Panc1 (cell line): ENCODE measurements around the gene NCOR2. TPM values are rescaled to one million over a fixed set of nuclear protein-coding genes. Genes with fewer than 3 reads are reported as not detected.

Experiments used
- ATAC-seq: fragments of 200-7000 bp; cut with Tn5 transposase; 2 replicates; pipeline ENCODE4 v1.9.1; 2020; ENCODE audit warnings: mild to moderate bottlenecking, moderate library complexity
- BruUV-seq: library from RNA; stranded (reverse); fragments of 400-500 nt; replicated peaks from 2 replicates; lab custom pipeline; 2021; lab: Mats Ljungman, UMichigan
- CTCF ChIA-PET: fragments of 300-600 bp; sonication (Branson Sonifier 250); formaldehyde crosslinking; loops from one replicate; lab custom pipeline; 2022; ENCODE audit warnings: antibody characterized with exemption; lab: Charles Lee
- POLR2A ChIA-PET: fragments of 300-600 bp; sonication (Branson Sonifier 250); formaldehyde crosslinking; loops from one replicate; lab custom pipeline; 2022; ENCODE audit warnings: antibody characterized with exemption; lab: Charles Lee
- DNase-seq: peaks from one replicate; pipeline ENCODE4 v3.0.0-alpha.2; 2010; ENCODE audit warnings: low read depth, low spot score
- H3K27ac ChIP-seq: 2 replicates; pipeline ENCODE4 v1.5.1; 2011; ENCODE audit warnings: mild to moderate bottlenecking, low read length, inconsistent platforms
- H3K27me3 ChIP-seq: fragments of 200-500 bp; sonication (Bioruptor generic); 2 replicates; pipeline ENCODE4 v1.6.0; 2014; ENCODE audit warnings: low read length, inconsistent platforms; ENCODE audit not compliant: control insufficient read depth, insufficient read depth
- H3K36me3 ChIP-seq: fragments of 200-500 bp; sonication (Bioruptor generic); 2 replicates; pipeline ENCODE4 v1.5.1; 2014; ENCODE audit warnings: inconsistent platforms, mild to moderate bottlenecking, low read length, moderate library complexity; ENCODE audit not compliant: control insufficient read depth, insufficient read depth
- H3K4me1 ChIP-seq: 2 replicates; pipeline ENCODE4 v1.5.1; 2011; ENCODE audit warnings: inconsistent platforms, mild to moderate bottlenecking, low read length, moderate library complexity; ENCODE audit not compliant: control insufficient read depth, insufficient read depth
- H3K4me3 ChIP-seq, 2 experiments: 2 replicates each; pipeline ENCODE4 v1.5.1; 2011 to 2012; ENCODE audit warnings: low read depth in 2 of 2, low read length in 2 of 2, mild to moderate bottlenecking in 2 of 2, inconsistent platforms in 1 of 2, moderate library complexity in 1 of 2
- H3K9me3 ChIP-seq: fragments of 200-500 bp; sonication (Bioruptor generic); 2 replicates; pipeline ENCODE4 v1.5.1; 2014; ENCODE audit warnings: low read depth, mild to moderate bottlenecking, inconsistent platforms, low read length, moderate library complexity; ENCODE audit not compliant: control insufficient read depth, insufficient read depth
- POLR2AphosphoS5 ChIP-seq: IDR thresholded peaks from 2 replicates; pipeline ENCODE4 v1.6.1; 2012; ENCODE audit warnings: mild to moderate bottlenecking, low read depth, low read length, moderate library complexity
- SIN3A ChIP-seq: IDR thresholded peaks from 2 replicates; pipeline ENCODE4 v1.6.1; 2012; ENCODE audit warnings: low read depth, mild to moderate bottlenecking, low read length, moderate library complexity, borderline replicate concordance; ENCODE audit not compliant: insufficient read depth
- TCF7L2 ChIP-seq: IDR thresholded peaks from 2 replicates; pipeline ENCODE4 v1.6.1; 2011; ENCODE audit warnings: mild to moderate bottlenecking, low read depth, low read length, inconsistent platforms
- in situ Hi-C: cut with HindIII; loops from 2 replicates; pipeline ENCODE4 v1.10.0; 2016; ENCODE audit warnings: low sequenced_read_pairs, low pct_unique_long_range_greater_than_20kb
- intact Hi-C: fragments of 100-400 bp; cut with micrococcal nuclease; formaldehyde crosslinking; loops from one replicate; pipeline ENCODE4 v1.10.0; 2022; ENCODE audit not compliant: unreplicated experiment
- total RNA-seq: library from RNA; stranded (reverse); gene quantifications from one replicate; pipeline ENCODE4 v1.2.1, GENCODE V29; 2021; ENCODE audit not compliant: unreplicated experiment
- TF ChIP-seq, protein P1 (sequence below), 2 experiments: IDR thresholded peaks; 2 replicates each; pipeline ENCODE4 v1.6.1; 2011 to 2012; ENCODE audit warnings: low read depth in 2 of 2, control low read depth in 1 of 2, low read length in 1 of 2, mild to moderate bottlenecking in 1 of 2, moderate library complexity in 1 of 2; ENCODE audit not compliant: insufficient read depth in 1 of 2
- TF ChIP-seq, protein P2 (sequence below): fragments of 450-650 bp; IDR thresholded peaks from 2 replicates; pipeline ENCODE4 v1.5.1; 2017; ENCODE audit warnings: mild to moderate bottlenecking

NCOR2 gene
- total RNA-seq, 1 experiment from 2014 or later = 461 TPM

DNA sequence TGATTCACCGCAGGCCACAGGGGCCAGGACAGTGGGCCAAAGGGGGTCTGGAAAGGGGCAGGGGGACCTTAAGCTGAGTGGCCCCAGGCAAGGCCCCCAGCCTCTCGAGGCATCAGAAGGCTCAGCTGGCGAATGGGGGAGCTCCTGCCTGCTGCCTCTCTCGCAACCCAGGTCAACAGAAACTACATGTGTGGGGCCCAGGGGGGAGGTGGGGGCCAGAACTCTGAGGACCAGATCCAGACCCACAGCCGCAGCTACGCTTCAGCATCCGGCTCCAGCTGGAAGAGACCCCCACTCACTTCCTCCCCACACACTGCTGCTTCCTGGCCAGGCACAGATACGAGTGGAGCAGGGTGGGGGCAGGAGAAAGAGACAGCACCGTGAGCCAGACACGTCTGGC is 46.5 kb downstream of the NCOR2 start:
- H3K36me3 ChIP-seq = no peaks in the 10 kb centered on the region
- POLR2A ChIA-PET = no interaction called here
- no peaks in the 10 kb centered on the region for H3K27me3 ChIP-seq
- intact Hi-C loops = no loop called here
- peaks cover 84% of the 10 kb centered on the region for H3K4me1 ChIP-seq
- H3K9me3 ChIP-seq = no peaks in the 10 kb centered on the region
- BruUV-seq = no TSS peak
- ATAC-seq (no peak), DNase-seq (no peak)
- TF ChIP-seq, protein P1, sequence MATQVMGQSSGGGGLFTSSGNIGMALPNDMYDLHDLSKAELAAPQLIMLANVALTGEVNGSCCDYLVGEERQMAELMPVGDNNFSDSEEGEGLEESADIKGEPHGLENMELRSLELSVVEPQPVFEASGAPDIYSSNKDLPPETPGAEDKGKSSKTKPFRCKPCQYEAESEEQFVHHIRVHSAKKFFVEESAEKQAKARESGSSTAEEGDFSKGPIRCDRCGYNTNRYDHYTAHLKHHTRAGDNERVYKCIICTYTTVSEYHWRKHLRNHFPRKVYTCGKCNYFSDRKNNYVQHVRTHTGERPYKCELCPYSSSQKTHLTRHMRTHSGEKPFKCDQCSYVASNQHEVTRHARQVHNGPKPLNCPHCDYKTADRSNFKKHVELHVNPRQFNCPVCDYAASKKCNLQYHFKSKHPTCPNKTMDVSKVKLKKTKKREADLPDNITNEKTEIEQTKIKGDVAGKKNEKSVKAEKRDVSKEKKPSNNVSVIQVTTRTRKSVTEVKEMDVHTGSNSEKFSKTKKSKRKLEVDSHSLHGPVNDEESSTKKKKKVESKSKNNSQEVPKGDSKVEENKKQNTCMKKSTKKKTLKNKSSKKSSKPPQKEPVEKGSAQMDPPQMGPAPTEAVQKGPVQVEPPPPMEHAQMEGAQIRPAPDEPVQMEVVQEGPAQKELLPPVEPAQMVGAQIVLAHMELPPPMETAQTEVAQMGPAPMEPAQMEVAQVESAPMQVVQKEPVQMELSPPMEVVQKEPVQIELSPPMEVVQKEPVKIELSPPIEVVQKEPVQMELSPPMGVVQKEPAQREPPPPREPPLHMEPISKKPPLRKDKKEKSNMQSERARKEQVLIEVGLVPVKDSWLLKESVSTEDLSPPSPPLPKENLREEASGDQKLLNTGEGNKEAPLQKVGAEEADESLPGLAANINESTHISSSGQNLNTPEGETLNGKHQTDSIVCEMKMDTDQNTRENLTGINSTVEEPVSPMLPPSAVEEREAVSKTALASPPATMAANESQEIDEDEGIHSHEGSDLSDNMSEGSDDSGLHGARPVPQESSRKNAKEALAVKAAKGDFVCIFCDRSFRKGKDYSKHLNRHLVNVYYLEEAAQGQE (IDR thresholded peaks at IDR 0.05; ENCODE audit: insufficient read depth in 1 of 2, low read depth in 2 of 2, low read length in 1 of 2) = no peak
- TF ChIP-seq TCF7L2 = no peak
- TF ChIP-seq POLR2AphosphoS5 = no peak
- TF ChIP-seq, protein P2, sequence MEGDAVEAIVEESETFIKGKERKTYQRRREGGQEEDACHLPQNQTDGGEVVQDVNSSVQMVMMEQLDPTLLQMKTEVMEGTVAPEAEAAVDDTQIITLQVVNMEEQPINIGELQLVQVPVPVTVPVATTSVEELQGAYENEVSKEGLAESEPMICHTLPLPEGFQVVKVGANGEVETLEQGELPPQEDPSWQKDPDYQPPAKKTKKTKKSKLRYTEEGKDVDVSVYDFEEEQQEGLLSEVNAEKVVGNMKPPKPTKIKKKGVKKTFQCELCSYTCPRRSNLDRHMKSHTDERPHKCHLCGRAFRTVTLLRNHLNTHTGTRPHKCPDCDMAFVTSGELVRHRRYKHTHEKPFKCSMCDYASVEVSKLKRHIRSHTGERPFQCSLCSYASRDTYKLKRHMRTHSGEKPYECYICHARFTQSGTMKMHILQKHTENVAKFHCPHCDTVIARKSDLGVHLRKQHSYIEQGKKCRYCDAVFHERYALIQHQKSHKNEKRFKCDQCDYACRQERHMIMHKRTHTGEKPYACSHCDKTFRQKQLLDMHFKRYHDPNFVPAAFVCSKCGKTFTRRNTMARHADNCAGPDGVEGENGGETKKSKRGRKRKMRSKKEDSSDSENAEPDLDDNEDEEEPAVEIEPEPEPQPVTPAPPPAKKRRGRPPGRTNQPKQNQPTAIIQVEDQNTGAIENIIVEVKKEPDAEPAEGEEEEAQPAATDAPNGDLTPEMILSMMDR = no peak
- TF ChIP-seq SIN3A = no peak
- peak overlapping the region; percentile 83 for H3K27ac ChIP-seq
- CTCF ChIA-PET = no interaction called here
- no peak overlapping the region for H3K4me3 ChIP-seq
- in situ Hi-C loops = no loop called here

DNA sequence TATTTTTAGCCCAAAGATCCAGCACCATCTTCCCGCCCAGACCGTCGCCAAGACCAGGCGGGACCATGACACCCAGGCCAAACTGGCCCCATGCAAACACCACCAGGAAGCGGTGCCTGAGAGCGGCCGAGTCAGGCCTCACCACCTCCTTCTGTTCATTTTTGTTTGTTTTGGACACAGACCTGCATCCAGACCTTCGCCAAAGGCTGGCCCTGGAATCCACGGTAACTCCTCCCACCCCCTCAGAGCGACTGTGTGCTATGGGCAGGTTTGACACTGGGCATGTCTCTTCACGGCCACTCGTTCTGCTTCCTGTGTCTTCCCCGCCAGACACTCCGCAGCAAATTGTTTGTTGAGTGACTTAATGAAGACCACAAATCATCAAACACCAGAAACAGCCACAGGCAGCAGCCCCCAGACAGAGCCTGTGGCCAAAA is 47.1 kb downstream of the NCOR2 start:
- no peak for TF ChIP-seq POLR2AphosphoS5
- TF ChIP-seq, protein P1 (IDR thresholded peaks at IDR 0.05; ENCODE audit: insufficient read depth in 1 of 2, low read depth in 2 of 2, low read length in 1 of 2) = no peak
- H3K4me3 ChIP-seq = no peak overlapping the region
- BruUV-seq = no TSS peak
- peaks cover 84% of the 10 kb centered on the region for H3K4me1 ChIP-seq
- in situ Hi-C loops = no loop called here
- H3K27me3 ChIP-seq = no peaks in the 10 kb centered on the region
- ChIA-PET POLR2A (no interaction called here), CTCF (no interaction called here)
- peak overlapping the region; percentile 83 for H3K27ac ChIP-seq
- DNase-seq (no peak), ATAC-seq (peak; percentile 15)
- intact Hi-C loops = no loop called here
- H3K36me3 ChIP-seq = no peaks in the 10 kb centered on the region
- no peaks in the 10 kb centered on the region for H3K9me3 ChIP-seq
